Lower leg skin (tissue), 3 donors: Measurements from ENCODE around the gene ST8SIA5.

ENCODE experiments used
- POLR2A ChIP-seq, 2 donors: fragments of 450-650 bp; IDR thresholded peaks; one replicate each; pipeline ENCODE4 v1.6.1; 2016 to 2017; ENCODE audit warnings: antibody characterized with exemption in 2 of 2, mild to moderate bottlenecking in 1 of 2, moderate library complexity in 1 of 2
- TF ChIP-seq, protein P1 (sequence below), 3 donors: fragments of 450-650 bp; IDR thresholded peaks; one replicate each; pipeline ENCODE4 v1.5.1; 2016; ENCODE audit warnings: antibody characterized with exemption in 3 of 3, mild to moderate bottlenecking in 3 of 3, moderate library complexity in 2 of 3

- TF ChIP-seq, protein P1, sequence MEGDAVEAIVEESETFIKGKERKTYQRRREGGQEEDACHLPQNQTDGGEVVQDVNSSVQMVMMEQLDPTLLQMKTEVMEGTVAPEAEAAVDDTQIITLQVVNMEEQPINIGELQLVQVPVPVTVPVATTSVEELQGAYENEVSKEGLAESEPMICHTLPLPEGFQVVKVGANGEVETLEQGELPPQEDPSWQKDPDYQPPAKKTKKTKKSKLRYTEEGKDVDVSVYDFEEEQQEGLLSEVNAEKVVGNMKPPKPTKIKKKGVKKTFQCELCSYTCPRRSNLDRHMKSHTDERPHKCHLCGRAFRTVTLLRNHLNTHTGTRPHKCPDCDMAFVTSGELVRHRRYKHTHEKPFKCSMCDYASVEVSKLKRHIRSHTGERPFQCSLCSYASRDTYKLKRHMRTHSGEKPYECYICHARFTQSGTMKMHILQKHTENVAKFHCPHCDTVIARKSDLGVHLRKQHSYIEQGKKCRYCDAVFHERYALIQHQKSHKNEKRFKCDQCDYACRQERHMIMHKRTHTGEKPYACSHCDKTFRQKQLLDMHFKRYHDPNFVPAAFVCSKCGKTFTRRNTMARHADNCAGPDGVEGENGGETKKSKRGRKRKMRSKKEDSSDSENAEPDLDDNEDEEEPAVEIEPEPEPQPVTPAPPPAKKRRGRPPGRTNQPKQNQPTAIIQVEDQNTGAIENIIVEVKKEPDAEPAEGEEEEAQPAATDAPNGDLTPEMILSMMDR (IDR thresholded peaks at IDR 0.05) = no peak
- TF ChIP-seq POLR2A (IDR thresholded peaks at IDR 0.05) = no peak
These were observed 28.5 kb downstream of the ST8SIA5 start for GRCh38 chr18:46728219-46728930.
